NCI-H187 treated with DMSO at 0.1 percent for 48 hours (cell line): ENCODE data around the gene ITK.
"Not testable (repeated sequence)": the region's sequence is repeated elsewhere in the genome, so short reads cannot be mapped to it uniquely, and the experiment has no call there.

ENCODE experiments used
- DNase-seq: peaks from one replicate; lab custom pipeline; 2025; lab: John Stamatoyannopoulos, UW

ITK gene

DNA sequence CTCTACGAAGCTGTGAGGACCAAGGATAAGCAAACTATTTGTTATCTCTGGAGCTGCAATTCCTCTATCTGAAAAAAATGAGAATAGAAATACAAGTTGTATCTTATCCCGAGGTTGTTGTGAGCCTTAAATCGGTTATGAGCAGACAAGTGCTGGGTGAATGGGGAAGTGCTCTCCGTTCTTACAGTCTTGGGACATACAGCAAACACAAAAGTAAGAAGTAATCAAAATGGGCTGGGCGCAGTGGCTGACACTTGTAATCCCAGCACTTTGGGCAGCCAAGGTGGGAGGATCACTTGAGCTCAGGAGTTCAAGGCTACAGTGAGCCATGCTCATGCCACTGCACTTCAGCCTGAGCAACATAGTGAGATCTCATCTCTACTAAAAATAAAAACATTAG, 31.7 kb downstream of the ITK start:
- no peak for DNase-seq

DNA sequence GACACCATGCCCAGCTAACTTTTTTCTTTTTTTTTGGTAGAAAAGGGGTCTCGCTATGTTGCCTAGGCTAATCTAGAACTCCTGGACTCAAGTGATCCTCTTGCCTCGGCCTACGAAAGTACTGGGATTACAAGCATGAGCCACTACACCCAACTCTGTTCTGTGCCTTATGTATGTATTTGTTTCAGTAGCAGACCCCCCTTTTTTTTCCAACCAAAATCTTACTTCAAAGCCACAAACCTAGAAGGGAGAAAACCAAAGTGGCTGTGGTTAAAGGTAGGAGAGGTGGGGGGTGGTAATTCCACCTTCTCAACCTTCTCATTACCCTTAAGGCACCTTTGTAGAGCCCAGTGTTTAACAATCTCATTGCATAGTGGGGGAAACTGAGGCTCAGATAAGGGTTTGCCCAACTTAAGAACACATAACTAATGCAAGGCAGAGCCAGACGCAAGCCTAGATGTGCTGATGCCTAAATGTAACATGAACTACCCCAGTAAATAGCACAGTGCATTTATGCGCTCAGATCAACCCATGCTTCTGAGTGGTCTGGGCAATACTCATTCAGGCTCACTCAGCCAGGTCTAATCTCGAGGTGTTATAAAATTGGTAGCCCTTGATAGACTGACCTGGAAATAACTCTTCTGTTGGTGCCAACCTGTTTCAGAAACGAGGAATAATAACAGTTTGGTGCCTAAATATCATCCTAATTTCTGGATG, 33.0 kb downstream of the ITK start:
- no peak for DNase-seq

DNA sequence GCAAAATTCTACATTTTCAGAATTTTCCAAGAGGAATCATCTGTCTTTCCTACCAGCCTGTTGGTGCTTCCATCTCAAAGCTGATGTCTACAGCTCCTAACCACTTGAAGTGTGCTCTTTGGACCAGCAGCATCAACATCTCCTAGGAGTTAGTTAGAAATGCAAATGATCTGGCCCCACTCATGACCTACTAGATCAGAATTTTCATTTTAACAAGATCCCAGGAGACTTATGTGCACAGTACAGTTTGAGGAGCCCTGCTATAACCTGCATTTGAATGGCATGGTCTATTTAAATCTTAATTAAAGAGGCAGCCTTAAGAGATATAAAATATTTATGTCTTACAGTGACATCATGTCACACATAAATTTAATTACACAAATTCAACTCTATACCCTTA, 33.8 kb downstream of the ITK start:
- DNase-seq, result no peak

DNA sequence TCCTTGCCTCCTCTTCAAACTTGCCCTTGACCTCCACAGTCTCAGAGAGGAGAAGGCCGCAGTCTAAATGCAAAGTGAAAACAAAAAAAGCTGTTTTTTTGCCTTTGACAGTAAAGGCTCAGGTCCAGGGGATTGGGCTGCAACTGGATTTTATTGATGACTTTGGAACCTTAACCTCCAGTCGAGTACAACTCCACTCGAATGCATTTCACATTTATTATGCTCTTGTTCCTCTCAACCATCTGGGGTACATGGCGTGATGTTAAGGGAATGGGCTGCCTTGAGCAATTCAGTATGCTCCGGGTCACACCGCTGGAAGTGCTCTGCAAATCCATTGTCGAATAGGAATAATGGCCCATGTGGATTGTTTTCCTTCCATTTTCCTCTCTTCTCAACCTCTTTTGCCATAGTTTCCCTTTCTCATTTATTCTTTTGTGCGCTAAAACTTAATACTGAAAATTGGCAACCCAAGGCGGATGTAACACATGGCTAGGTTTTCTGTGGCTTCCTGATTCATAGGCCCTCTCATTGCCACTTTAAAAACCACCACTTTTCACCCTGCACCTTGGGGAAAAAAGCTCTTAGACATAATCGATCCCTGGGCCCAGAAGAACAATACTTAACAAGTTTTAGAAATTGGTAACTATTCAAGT, 34.3 kb downstream of the ITK start:
- no peak for DNase-seq

DNA sequence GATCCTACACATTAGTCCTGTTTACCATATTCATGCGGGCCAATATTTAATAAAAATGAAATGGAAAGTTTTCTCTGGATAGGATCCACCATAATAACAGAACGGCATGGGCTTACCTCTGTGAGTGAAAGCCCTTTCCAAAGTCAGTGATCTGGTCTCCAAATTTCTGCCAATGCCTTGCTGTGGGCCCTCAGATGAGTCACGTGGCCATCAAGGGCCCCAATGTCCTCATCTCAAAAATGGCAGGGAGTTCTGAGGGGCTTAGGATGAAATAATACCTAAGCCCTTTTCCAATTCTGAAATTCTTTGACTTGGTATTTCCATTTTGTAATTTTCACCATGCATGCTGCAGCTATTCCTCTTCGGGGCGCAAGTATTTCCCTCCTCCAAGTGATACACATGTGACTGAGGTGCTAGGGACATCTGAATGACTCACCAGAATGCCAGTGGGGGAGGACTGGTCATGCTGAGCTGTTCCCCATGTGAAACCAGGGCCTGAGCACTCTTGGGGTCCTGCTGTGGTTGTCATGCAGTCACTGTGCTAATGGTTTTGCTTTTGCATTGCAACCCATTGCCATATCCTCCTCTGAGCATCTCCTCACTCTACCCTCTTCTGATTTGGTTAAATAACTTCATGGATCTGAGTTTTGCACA, 35.0 kb downstream of the ITK start:
- no peak for DNase-seq

DNA sequence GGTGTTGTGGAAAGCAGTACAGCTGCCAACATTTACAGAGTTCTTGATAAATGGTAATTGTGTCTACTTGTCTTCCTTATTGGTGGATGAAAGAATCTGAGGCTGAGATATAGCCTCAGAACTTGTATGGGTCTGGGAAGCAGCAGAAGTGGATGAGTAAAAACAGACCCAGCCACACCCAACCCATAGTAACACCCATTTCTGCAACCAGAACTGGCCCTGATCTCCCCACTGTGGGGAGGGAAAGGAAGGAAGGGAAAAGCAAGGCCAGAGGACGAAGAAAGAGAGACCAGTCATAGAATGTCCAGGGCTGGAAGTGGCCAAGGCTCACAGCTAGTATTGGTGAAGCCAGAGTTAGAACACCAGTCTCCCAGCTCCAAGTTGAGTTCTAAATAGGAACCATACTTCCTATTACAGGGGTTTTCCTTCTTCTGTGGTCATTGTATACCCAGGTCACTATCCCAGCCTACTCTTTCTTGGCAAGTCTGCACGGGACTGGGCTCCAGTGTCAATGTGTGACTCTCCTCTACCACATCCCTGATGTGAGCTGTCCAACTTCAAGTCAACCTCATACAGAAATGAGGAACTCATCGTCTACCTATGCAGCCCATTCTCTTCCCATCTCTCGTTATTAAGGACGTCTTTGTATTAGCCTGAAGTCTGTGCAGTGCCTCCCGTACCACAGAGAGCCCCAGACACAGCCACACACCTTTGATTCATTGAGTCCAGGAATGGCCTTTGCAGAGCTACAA, 35.9 kb downstream of the ITK start:
- DNase-seq, result no peak

DNA sequence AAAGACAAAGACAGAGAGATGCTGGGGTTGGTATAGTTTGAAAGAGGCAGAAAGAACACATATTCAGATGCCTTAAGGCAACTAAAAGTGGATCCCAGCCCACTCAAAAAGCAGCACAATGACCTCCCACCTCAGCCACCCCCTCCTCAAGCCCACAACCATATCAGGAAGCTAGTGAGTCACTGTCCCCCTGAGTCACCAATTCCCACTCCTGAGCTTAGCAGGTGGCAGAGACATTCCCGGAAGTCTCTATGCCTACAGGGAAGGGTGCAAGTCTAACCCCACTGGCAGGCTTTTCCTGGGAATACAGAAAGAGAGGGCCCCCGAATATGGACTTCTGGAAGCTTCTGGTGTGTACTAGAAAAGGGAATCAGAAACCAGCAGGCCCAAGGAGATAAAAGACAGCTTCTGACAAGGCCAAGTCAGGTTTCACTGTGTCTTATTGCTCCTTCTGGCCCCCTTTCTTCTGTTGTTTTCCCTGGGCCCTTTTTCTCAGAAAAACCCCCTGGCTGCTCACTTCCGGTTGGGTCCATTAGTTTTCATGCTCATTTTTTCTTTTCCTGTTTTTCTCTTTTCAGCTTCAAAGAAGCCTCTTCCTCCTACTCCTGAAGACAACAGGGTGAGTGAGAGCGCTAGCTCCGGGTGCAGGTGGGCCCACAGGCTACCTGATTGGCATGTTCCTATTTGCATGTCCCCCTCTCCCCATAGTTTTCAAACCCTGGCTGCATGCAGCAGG, 36.8 kb downstream of the ITK start:
- no peak for DNase-seq

DNA sequence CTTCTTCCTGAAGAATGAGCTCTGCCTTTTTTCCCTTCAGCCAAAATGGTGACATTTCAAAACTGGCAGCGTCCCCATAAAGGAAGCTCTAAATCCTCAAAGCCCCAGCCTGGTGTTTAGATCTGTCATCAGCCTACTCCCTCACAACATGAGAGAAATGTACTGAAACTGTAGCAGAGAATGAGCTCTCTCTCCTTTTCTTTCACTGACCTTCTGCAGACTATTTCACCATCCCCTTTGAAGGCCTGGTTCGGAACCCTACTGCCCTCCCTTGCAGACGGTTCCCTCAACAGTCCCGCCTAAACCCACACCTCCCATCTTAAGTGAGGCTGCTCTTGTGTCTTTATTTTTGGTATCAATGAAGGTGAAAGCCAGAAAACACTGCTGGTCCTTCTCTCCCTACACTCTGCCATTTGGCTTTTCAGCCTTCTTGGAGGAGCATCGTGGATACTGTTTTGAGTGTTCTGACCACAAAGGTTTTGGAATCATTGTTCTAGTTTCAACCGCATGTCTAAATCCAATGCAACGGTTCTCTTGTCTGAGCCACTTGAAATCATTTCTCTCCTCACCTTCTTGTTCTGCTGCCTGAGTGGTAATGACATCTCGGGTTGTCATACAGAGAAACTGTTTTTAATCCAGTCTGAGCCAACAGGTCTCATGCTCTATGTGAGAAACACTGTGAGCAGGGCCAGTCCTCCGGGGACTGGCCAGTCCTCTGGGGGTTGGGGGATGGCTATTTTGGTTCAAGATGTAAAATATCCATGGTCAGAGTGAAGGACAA, 39.0 kb downstream of the ITK start:
- peak; percentile 6 for DNase-seq

DNA sequence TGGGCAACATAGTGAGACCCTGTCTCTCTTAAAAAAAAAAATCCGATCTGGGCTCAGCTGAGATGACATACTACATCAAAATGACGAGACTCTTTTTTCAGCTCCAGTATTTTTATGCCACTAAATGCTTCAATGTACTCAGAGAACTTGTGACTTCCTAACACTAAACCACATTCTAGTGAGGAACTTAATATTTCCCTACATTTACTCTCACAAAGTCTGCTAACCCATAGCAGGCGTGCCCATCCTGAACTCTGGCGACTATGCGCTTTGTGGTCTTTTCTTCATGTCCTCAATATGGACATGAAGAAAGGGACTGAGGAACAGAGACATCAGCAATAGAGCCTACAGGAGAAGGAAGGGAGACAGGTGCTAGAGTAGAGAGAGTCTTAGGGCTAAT, 41.3 kb downstream of the ITK start:
- no peak for DNase-seq

DNA sequence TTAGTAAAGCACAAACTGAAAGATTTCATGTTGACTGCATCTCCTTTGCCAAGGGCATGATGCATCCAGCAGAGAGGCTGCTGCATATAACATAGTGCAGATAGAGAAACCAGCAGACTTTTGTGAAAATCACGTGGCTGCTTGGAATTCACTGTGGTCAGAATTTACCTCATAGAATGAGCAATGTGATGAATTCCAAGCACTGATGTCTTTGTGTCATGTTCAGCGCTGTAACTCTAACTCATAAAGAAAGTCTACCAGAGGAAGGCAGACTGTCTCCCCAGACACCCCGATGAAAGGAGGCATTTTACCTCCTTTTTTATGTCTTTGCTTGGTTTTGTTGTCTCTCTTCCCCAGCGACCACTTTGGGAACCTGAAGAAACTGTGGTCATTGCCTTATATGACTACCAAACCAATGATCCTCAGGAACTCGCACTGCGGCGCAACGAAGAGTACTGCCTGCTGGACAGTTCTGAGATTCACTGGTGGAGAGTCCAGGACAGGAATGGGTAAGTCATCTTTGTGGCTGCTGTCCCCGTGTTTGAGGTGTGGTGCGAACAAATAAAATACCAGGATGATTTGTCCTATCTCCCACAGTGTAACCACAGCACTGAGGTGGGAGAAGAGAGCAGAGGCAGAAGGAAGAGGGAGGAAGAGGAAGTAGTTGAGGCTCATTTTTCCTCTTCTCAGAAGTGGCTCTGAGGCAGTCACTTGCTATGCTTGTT, 42.0 kb downstream of the ITK start:
- DNase-seq, result no peak

DNA sequence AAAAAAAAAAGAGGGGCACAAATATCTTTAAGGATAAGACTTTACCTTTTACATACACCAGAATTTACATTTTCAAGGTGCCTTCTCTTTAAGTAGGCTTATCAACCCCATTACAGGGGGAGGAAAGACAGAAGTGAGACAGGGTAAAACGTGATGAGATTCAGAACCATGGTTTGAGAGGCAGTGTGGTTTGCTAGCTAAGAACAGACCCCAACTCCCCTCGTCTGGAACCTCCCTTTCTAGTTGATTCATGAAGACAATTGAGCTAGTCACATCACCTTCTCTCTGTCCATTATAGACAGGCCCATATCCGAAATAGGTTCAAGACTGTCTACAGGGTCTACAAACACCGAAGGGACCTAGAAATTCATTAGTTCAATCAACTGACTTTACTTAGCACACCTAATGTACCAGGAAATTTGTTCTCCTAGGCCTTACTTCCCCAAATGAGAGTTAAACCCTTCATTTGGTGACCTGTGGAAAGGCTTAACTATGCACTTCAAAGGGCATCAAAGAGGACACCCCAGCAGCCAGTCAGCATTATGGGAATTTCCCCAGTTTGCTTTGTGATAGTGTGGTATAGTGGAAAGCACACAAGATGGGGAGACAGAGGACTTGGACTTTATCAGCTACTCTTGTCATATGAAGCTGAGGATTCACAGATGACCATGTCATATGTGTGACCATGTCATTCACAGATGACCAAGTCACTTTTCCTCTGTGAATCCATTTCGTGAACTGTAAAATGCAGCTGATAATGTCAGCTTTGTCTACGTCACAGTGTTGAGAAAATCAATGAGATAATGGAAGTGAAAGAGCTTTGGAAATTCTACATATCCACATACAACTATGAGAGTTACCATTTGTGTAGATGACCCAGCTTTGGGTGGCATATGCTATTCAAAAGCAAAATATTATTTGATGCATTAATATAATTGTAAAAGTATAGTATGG, 45.1 kb downstream of the ITK start:
- no peak for DNase-seq

DNA sequence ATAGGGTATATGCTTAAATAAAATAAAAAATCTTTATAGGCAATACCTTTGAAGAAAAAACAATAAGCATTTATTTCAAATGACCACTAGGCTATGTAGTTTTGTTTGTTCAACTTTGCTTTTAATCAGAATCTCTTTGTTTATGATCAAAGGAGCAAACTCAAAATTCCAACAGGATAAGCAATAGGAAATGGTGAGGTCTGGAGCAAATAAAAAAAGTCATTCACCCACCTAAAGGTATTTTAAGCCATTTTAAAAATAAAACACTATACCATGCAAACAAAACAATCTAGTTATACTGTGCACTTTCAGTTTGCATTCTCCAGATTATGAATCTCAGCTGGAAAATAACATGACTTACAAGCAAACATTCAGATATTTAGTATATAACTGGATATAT, 50.0 kb downstream of the ITK start:
- DNase-seq, result no peak

DNA sequence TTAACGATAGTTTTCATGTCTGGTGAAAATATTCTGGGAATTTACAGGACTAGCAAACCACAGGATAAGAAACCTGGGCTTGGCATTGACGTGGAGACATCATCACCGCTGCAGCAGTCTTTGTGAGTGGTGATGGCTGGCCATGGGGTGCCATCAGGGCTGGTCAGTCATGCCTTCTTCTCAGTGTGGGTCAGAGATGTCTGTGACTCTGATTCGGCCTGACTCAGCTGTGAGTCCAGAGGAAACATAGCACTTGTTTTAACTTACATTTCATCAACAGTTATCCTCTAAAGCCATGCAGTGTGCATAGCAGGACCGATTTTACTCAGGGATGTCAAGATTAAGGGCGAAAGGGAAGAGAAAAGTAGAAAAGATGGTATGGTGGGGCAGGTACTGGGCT, 52.1 kb downstream of the ITK start:
- DNase-seq, result no peak

DNA sequence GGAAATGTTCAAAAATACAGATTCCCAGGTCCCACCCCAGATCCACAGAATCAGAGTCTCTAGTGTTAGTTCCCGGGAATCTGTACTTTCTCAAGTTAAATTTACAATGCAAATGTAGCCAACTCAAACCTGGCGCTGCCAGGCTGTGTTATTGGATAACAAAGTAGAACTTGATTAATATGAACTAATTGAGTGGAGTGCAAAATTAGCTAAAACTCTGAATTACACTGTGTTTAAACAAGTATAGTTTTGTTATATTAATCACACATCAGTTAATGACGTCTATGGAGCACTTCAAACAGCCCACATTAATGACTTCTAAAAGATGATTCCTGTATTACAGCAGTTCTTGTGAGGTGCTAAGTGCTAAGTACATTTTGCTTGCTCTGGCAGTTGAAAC, 52.9 kb downstream of the ITK start:
- DNase-seq, result no peak

DNA sequence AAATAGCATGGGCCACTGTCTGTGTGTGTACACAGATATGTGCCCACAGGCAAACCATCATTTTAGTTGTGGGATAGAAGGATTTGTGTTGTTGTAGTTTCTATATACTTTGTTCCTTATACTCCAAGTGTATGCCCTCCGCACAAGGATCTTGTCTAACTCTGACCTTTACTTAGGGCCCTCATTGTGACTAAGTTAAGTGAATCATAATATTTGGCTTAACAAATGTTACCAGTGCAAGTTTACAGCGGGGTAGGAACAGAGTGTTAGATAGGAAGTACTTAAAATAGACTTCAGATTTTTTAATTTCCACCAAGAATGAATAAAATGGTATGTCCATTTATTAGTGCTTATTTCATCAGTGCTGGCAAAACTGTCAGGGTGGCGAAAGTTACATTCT, 55.8 kb downstream of the ITK start:
- DNase-seq, result no peak

DNA sequence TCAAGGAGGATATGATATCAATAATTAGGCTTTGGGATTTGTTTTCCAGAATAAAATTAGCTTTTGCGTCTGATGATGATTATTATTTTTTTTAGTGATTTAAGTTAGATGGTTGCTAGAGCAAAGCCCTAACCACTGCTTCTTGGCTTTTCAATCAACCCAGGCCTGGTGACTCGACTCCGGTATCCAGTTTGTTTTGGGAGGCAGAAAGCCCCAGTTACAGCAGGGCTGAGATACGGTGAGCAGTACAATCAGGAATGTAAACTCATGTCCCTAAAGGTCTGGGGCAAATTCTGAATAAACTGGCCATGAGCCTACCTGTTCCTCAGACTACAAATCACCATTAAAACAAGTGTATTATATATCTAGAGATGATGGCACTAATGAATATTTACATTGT, 60.8 kb downstream of the ITK start:
- DNase-seq, result no peak

DNA sequence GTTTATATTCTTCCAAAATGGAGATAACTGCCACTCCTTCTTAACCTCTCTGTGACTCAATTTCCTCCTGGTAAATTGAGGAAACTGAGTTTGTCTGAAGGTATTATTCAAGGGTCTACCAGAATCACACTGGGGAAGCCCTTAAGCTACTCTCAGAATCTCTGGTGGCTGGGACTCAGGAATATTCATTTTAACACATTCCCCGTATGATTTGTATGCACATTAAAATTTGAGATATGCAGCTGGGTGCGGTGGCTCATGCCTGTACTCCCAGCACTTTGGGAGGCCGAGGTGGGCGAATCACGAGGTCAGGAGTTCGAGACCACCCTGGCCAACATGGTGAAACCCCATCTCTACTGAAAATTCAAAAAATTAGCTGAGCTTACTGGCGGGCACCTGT, 64.1 kb downstream of the ITK start:
- not testable (repeated sequence) for DNase-seq

DNA sequence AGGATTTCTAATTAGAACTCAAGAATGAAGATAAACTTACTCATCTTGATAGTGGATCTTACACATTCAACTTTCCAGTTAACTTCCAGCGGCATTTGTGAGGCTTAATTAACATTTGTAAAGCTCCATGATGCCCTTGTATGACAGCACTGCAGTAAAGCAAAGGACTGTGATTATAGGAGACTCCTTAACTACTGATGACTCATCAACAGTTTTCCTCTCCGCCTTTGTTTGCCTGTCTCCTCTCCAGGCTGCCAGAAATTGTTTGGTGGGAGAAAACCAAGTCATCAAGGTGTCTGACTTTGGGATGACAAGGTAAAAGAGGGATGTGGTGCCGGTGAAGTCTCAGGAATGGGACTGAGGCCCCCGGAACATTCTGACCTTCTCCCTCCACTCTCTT, 64.8 kb downstream of the ITK start:
- DNase-seq, result no peak

DNA sequence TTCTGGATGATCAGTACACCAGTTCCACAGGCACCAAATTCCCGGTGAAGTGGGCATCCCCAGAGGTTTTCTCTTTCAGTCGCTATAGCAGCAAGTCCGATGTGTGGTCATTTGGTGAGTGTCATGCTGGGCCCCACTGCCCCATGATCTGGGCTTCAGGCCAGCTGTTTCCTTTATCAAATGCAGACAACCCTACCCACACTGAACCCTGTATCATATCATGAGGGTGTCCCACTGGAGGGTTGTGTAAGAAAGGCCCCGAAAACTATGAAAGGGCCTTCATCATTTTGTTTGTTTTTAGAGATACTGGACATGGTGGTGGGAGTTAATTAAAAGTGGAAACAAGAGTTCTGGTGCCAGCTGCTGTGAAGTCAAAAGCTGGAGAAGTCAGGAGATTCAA, 65.2 kb downstream of the ITK start:
- DNase-seq, result no peak

DNA sequence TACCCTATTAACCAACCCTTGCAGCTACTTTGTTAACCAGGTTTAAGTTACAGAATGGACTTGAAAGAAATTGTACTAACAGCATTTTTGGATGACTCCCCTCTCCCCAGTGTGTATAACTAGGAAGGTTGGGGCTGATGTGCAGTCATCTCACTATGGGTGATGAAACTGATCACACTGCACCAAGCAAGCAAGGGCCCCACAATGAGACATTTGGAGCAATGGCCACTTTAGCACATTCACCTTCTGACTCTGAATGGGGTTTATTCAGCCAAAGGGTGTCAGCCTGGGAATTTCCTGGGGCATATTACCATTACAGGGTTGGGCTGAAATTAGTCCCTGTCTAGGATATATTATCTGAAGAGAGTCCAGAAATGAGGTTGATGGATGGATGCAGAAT, 66.6 kb downstream of the ITK start:
- no peak for DNase-seq
